Middle frontal gyrus (tissue), 1 donor: Measurements from ENCODE around the gene DIP2C.

Experiments used
- DNase-seq: peaks from one replicate; pipeline ENCODE4 v3.0.0-alpha.2; 2015; ENCODE audit warnings: low spot score; ENCODE audit errors: extremely low spot score

DIP2C gene

DNA sequence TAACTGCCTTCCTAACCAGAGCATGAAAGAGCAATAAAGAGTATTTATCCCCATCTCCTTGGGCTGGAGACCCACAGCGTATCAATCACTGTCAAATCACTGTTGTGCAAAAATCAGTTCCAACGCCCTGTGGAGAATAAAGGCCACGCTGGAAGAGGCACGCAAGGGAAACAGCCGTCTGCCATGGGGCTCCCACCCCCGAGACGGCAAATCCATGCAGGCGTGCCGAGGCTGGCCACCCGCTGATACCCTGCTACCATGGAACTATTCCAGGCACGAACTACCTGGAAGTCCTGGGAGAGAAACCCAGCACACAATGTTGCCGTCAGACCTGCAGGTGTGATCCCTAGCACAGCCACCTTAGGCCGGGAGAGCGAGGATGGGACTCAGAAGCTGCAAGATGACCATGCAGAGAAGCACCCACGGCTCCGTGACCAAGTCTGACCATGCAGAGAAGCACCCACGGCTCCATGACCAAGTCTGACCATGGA is 185.3 kb downstream of the DIP2C start:
- no peak for DNase-seq

DNA sequence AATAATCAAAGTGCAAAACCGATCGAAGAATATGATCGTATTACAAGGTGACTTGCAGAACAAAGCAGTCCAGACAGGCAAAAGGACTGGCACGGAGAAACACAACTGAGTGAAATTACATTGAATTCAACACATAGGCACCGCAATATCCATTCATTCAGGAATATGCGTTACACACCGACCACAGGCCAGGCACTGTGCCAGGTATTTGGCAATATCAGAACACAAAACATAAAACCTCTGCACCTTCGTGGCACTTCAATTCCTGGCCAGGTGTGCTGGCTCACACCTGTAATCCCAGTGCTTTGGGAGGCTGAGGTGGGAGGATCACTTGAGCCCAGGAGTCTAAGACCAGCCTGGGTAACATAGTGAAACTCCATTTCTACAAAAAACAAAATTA is 187.9 kb downstream of the DIP2C start:
- DNase-seq: no peak

DNA sequence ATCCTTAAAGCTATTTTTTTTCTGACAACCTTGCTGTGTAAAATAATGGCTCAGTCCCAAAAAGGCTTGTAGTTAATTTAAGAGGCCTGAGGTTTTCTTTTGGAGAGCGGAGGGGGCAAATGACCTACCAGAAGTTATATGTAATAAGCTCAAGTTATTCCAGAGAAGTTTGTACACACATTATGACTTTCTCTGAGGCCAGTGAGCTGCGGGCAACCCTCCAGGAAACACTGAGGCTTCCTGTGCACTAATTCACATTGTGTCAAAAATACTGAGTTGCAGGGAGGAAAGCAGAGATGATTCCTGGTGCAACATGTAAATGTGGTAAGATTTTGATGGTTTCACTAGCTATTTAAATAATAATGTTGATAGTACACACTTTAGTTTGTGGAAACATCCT is 188.6 kb downstream of the DIP2C start:
- no peak for DNase-seq

DNA sequence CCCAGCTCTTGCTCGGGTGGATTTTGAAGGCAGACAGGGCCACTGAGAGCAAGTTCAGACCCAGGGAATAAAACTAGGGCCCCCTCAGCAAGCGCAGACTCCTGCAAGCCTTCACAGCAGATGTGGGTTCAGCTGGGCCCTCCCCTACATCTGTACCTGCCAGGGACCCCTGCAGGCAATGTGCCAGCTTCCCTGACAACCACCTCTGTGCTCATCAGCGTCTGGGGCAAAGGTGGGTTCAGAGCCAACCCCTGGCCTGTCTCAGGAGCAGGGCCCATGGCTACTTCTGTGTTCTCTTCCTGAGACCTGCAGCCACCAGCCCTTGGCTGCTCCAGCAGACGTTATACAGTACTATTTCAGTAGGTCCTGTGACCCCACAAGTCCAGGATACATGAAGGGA is 189.5 kb downstream of the DIP2C start:
- DNase-seq: no peak

DNA sequence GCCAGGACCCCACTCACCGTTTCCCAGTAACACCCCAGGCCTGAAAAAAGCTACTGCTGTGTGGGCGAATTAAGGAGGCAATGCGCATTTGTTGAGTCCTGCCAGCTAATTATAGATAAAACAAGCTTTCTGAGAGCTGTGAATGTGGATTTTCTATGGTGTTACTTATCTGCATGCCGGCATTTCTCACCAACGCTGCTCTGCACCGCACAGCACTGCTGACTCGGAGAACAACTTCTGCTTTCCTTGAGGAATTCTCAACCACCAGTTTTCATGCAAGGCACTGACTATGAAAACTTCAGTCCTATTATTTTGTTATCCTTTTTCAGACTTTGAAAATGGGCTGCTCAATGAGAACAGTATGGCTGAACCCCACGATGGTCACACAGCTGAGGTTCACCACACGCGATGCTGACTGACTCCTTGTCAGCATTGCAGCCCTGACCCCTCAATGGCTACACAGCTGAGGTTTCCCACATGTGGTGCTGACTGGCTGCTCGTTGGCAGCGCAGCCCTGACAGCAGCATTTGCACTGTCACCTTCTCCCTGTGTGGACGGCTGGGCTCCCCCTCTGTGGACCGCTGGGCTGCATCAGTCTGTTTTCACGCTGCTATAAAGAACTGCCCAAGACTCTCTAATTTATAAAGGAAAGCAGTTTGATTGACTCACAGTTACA is 190.6 kb downstream of the DIP2C start:
- peak; percentile 51 for DNase-seq

DNA sequence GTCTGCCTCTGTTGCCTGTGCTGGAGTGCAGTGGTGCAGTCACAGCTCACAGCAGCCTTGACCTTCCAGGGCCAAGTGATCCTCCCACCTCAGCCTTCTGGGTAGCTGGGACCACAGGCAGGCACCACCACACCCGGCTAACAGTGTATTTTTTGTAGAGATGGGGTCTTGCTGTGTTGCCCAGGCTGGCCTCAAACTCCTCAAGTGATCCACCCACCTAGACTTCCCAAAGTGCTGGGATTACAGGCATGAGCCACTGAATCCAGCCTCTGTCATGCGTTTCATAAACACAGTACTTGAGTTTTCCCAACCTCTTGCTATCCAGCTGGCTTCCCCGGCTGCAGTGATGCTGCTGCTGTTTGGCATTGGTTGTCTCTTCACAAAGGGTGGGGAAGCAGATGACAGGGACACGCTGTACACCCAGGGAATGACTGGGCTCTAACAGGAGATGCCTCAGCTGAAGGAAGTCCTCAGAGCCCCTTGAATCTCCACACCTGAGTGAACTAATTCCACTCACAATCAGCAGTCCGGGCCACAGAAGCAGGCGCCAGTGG is 191.5 kb downstream of the DIP2C start:
- no peak for DNase-seq

DNA sequence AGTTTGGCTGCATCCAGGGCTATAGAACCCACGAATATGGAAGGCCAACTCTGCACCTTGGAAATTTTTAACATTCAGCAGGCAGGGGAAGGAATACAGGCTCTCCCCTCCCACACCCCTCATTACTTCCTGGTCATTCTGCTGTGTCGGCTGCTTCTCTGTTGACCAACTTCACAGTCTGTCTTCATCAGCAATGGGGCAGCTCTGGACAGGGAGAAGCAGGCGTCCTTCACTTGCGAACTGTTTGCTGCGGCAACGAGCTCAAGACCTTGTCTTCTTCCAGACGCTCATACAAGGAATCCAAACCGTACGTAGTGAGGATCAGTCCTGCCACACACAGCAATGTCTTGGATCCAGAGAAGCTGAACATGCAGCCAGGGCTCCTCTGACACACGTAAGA is 192.2 kb downstream of the DIP2C start:
- DNase-seq: no peak

DNA sequence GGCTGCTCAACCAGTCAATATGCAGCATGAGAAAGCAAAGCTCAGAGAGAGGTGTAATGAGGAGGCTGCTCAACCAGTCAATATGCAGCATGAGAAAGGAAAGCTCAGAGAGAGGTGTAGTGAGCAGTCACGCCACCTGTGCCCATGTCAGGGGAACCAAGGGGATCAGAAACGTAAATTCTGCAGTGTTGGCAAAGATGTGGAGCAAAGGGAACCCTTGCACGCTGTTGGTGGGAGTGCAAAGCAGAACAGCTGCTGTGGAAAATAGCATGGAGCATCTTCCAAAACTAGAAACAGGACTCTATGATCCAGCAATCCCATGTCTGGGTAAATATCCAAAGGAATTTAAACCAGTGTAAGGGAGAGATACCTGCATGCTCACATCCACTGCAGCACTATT is 194.9 kb downstream of the DIP2C start:
- no peak for DNase-seq

DNA sequence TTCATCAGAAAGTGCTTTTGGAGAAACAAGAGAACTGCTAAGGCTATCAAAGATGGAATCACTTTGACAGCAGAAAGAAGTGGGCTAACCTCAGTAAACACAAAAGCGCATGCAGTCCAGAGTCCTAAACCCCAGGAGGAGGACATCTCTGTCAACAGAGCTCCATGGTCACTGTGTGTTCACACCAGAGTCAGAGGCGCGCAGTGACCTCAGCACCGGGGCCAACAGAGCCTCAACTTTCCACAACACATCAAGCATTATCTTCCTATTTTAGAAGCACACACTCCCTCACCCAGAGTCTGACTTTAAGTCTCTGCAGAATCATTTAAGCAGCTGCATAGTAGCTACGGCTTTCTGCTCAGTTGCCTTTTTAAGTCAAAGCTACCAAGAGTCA is 195.3 kb downstream of the DIP2C start:
- DNase-seq: no peak

DNA sequence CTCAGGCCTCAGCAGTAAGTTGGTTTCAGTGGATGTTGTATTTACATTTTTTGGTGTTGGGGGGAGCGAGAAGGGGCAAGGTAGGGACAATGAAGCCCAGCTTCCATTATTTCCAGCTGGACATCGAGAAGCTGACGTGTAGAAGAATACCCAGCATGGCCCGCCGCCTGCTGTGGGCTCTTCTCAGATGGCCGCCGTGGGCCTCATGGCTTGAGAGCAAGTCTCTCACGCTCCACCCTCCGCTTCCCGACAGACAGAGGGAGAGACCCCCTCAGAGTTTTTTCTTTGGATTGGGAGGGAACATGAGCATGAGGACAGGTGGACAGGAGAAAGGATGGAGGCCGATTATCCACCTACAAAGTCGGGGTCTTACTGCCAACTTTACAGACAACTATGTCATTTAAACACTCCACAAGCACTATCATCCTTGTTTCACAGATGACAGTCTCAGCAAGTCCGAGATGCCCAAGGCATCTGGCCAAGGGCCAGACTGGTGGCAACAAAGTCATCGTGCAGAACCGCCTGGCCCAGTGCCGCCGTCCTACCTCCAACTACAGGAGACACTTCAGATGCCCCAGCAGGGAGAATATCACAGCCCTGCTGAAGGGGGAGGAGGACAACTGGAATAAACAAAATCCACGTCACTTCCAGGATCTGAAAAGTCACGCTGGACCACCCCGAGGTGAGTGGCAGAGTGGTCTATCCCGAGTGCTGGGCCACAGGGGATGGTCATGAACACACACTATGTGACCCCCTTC is 195.9 kb downstream of the DIP2C start:
- DNase-seq: no peak

DNA sequence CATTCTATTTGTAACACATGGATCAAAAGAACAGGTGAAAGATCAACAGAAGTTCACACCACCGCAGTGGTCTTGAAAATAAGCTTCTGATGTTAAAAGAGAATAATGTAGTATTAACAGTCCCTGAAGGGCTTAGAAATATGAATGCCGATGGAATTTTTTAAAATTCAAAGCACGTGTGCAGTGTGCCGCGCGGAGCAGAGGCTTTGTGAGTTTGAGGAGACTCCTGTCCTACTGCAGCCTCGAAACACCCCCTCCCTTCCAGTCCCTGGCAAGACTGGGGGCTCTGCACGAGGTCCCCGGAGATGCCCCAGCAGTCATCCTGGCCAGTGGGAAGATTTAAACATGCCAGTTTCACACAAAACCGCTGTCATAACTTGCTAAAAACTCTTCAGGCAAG is 196.6 kb downstream of the DIP2C start:
- no peak for DNase-seq

DNA sequence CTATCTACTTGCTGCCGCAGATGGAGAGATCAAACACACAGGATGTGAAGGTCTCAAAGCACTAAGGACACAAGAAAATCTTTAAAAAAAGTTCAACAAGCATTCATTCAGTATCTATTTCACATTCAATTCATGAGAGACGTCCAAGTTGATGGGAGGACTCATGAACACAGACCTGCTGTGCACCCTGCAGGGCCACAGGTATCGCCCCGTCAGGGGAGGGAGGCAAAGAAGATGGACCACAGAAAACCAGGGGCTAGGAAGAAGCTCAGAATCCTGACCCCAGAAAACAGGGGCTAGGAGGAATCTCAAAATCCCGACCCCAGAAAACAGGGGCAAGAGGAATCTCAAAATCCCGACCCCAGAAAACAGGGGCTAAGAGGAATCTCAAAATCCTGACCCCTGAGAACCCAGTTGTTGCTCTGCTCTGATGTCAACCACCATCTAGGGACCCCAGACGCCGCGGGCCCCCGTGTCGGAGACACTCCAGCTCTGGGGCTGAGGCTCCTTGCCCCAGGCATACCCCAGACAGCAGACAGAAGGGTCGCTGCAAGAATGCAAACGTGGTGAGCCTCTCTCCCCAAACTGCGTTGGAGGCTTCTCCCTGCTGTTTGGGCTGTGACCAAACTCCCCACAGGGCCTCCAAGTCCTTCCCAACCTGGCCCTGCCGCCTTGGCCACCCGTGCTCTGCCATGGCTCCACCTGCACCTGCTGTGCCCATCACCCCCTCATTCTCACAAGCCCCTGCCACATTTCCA is 197.6 kb downstream of the DIP2C start:
- DNase-seq: no peak

DNA sequence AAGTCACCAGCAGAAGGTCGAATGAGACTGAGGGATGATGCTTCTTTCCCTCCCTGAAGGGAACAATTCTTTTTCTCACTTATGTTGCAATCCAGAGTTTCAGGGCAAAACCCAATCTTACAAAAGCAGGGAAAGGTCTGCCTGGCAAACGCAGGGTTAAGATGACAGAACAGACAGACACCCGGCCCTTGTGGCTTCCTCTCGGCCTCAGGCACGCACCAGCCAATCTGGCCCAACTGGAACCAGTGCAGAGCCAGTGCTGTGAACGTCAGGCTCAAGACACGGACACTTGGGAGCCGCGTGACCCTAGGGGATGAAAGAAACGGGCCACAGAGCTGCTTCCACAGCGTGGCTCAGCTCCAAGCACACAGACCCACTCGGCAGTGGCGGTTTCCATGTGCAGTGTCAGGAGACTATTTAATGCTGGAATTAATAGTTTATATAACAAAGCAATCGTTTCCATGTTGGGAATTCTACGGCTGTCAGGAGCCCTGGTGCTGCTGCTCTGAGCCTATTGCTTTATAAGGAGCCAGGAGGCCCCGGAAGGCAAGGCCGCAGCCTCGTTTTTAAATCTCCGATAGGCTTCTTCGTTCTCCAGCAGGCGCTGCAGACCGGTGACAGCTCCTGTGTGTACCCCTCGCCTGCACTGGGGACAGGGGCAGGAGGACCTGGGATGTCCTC is 198.4 kb downstream of the DIP2C start:
- DNase-seq: no peak

DNA sequence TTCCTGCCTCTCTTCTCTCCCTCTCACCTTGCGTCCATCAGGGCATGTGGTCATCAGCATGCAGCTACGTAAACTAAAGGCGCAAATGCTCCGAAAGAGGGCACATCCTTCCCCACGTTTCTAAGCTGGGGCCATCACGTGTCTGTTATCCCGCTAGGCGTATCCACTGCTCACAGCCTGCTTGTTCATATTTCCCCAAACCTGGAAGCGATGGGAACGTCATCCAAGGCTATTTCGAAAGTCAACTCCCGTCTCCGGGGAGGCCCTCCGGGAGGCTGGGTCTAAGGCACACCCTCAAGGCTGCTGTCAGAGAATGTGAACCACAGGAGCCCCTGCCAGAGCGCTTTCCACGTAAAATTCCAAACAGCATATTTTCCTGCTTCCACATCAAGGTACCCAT is 199.2 kb downstream of the DIP2C start:
- DNase-seq: no peak

DNA sequence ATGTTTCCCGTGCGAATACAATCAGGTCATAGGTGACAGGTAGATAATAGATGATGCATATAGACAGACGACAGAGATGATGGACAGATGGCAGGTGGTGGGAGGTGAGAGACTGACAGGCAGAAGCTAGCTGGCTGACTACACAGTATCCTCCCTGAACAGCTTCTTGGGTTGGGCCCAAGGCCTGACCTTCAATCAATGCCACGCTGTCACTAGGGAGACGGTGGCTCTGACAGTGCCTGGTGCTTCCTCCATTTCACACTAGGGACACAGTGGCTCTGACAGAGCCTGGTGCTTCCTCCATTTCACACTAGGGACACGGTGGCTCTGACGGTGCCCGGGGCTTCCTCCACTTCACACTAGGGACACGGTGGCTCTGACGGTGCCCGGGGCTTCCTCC is 200.1 kb downstream of the DIP2C start:
- DNase-seq: no peak

DNA sequence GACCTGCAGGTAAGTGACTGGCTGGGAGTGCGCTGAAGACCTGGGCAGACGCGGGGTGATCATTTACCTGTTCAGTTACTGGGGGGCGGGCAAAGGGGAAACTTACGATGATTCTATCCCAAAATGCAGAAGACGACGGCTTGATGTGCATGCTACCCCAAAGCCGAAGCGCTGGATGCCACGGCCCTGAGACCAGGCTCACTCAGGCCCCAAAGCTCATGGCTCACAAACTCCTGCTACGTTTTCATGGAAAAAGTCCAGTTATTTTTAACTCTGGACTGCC is 200.6 kb downstream of the DIP2C start:
- no peak for DNase-seq

DNA sequence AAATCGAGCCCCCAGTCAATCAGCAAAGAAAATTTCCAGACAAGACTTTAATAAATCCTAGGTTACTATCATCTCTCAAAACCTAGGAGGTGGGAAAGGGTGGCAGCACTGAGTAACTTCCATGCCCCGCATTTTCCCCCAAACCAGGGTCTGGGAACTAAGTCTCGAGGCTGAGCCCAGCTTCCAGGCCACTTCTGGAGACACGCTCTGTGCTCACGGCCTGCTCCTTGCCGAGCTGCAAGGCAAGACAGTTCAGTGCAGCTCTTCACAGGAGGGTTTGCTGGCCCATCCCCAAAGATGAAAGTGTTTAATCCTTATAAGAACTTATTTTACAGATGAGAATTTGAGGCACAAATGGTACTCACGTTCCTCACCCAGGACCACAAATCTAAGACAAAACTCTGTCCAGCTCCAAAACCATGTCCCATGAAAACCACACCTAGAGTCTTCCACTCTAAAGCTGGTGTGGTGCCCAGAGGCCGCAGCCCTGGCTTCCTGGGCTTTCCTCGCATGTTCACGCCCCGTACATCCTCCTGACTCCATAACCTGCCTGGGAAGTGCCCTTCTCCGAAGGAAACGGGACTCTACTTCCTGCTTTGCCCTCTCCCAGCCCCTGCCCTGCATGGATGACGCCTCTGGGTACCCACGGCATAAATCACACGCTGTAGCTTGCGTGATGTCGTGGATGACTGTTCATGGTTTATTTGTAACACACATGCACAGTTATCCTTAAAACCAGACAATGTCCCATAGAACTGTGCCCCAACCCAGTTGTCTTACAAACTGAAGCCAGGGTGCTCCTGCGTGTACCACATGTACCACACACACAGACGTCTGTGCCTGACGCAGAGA is 201.2 kb downstream of the DIP2C start:
- DNase-seq: no peak

DNA sequence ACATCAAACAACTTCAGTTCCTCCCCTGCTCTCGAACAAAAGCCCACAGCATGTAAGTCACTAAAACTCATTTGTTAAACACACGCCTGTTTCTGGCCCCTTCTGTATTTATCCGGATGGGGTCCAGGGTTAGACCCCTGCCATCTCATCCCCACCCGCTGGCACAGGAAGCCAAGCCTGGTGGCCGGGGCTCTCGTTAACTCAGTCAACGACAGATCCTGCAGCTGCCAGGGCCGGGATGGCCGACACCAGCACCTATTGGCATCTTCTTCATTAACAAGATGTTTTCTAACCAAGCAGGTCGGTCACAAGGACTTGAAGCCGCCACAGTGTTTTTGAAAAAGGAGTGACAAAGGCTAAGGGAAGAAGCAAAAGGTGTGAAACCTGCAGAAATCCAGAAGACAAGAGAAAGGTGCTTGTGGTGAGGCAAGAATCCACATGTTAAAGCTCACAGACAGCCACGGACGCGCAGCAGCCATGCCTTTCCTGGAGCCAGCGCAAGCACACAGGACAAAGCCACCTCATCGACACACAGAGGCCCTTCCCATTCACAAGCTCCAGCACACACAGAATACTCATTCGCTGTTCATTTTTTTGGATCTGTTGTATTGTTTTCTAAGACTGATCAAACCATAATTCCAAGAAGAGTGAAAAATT is 202.7 kb downstream of the DIP2C start:
- DNase-seq: no peak

DNA sequence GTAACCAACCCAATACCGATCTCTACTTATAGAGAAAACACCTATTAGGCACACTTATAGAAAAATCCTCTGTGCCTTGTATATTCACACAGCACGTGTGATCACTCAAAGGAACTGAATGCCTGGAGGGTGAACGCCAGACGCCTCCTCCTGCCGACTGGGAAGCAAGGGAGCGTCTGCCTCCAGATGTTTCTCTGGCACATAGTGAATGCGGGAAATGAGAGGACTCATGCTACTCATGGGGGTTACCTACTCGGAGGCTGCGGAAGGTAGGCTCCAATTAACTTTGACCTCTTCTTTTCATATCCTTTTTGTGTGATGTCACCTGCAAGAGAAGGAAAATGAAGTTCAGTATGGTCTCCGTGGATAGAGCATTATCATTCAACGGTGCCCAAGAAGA is 203.3 kb downstream of the DIP2C start:
- no peak for DNase-seq

DNA sequence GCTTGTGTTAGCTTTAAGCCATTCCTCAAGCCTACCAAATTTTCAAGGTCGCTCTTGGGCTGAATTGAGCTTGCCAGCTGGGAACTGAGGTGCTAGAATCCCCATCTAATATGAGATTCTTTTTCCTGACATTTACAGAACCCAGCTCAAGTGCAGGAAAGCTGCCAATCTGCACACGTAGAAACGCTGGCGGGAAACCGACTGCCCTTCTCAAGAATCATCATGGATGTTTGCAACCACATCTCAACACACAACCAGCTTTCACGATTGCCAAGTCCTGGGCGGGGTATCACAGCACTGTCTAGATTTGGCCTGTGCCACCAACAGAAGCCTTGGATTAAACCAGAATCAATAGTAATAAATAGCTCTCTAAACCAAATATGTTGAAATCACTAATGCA is 203.7 kb downstream of the DIP2C start:
- no peak for DNase-seq
